ENCODE measurements around the gene HEATR9.

HEATR9 gene

DNA sequence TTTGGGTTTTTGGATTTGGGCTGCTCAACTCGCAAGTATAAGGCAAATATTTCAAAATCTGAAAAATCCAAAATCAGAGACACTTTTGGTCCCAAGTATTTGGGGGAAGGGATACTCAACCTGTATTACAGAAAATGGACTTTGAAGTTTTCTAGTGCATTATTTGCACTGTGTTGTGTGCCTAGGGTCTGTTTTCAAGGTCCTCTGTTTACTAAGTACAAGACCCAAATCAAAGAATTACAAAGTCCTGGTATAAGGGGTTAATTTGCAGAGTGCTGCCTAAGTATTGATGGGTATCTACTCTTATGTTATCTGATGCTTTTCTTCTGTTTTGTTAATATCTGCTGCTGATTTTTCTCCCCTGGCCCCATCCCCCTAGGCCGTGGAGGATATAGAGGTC is 25.0 kb downstream of the HEATR9 start:
- DNase-seq, result no peak
- H3K36me3 ChIP-seq (ENCODE audit: control insufficient read depth, insufficient read depth, low read length), result peaks cover 74% of the 10 kb centered on the region

DNA sequence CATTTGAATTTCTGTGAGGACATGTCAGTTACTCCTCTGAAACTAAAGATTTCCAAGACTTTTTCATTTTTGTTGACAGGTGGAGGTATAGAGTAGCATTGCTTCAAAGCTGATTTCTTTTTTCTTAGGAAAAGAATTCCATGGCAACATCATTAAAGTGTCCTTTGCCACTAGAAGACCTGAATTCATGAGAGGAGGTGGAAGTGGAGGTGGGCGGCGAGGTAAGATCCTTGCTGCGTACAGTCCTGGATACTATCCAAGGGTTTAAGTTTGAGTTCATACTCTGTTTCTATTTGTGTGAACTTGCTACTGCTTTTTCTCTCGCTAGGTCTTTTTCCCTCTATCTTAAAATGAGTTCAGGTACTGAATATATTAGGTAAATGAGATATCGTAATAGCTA is 26.5 kb downstream of the HEATR9 start:
- Histone ChIP-seq H3K27me3 (replicated peaks; ENCODE audit: control insufficient read depth, insufficient read depth, low read length, poor library complexity, severe bottlenecking) (no peaks in the 10 kb centered on the region), H3K9me3 (ENCODE audit: control insufficient read depth, low read length) (no peaks in the 10 kb centered on the region), H3K27ac (ENCODE audit: insufficient read depth, low read length, poor library complexity, severe bottlenecking) (no peak overlapping the region), H3K36me3 (ENCODE audit: control insufficient read depth, insufficient read depth, low read length) (peaks cover 77% of the 10 kb centered on the region), H3K4me1 (ENCODE audit: control insufficient read depth, insufficient read depth, low read length, poor library complexity, severe bottlenecking) (no peaks in the 10 kb centered on the region), H3K4me3 (ENCODE audit: insufficient read depth, low read depth, low read length, poor library complexity, severe bottlenecking) (no peak overlapping the region)
- no peak for DNase-seq

More for the DNA sequence above, 25.0 kb downstream of the HEATR9 start:
- H3K9me3 ChIP-seq (ENCODE audit: control insufficient read depth, low read length), result no peaks in the 10 kb centered on the region
- no peak overlapping the region for H3K4me3 ChIP-seq (ENCODE audit: insufficient read depth, low read depth, low read length, poor library complexity, severe bottlenecking)
- no peaks in the 10 kb centered on the region for H3K4me1 ChIP-seq (ENCODE audit: control insufficient read depth, insufficient read depth, low read length, poor library complexity, severe bottlenecking)
- no peaks in the 10 kb centered on the region for H3K27me3 ChIP-seq (replicated peaks; ENCODE audit: control insufficient read depth, insufficient read depth, low read length, poor library complexity, severe bottlenecking)
- H3K27ac ChIP-seq (ENCODE audit: insufficient read depth, low read length, poor library complexity, severe bottlenecking), result no peak overlapping the region

DNA sequence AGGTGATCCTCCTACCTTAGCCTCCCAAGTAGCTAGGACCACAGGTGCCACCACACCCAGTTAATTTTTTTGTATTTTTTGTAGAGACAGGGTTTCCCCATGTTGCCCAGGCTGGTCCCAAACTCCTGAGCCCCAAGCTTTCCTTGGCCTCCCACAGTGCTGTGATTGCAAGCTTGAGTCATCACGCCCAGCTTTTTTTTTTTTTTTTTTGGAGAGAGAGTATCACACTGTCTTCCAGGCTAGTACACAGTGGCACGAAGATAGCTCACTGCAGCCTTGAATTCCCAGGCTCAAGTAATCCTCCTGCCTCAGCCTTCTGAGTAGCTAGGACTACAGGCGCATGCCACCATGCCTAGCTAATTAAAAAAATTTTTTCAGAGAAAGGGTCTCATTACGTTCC is 27.2 kb downstream of the HEATR9 start:
- H3K4me1 ChIP-seq (ENCODE audit: control insufficient read depth, insufficient read depth, low read length, poor library complexity, severe bottlenecking), result no peaks in the 10 kb centered on the region
- no peak overlapping the region for H3K4me3 ChIP-seq (ENCODE audit: insufficient read depth, low read depth, low read length, poor library complexity, severe bottlenecking)
- no peak for DNase-seq
- H3K27me3 ChIP-seq (replicated peaks; ENCODE audit: control insufficient read depth, insufficient read depth, low read length, poor library complexity, severe bottlenecking), result no peaks in the 10 kb centered on the region
- peaks cover 79% of the 10 kb centered on the region for H3K36me3 ChIP-seq (ENCODE audit: control insufficient read depth, insufficient read depth, low read length)
- no peaks in the 10 kb centered on the region for H3K9me3 ChIP-seq (ENCODE audit: control insufficient read depth, low read length)
- no peak overlapping the region for H3K27ac ChIP-seq (ENCODE audit: insufficient read depth, low read length, poor library complexity, severe bottlenecking)

DNA sequence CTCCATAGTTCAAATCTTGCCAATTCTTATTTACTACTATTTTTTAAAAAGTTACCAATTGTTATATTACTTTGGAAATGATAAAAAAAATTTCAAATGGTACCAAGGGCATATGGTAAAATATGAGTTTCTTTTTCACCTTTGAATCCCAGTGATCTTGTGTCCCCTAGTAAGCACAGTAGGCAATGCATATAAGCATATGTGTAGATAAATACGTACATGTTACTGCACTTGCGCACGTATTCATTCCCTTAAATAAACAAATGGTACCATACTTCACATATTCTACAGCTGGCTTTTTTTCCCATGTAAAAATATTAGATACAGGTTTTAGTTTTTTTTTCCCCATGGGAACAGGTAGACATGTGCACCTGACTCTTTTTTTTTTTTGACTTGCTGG is 27.6 kb downstream of the HEATR9 start:
- Histone ChIP-seq H3K27me3 (replicated peaks; ENCODE audit: control insufficient read depth, insufficient read depth, low read length, poor library complexity, severe bottlenecking) (no peaks in the 10 kb centered on the region), H3K27ac (ENCODE audit: insufficient read depth, low read length, poor library complexity, severe bottlenecking) (no peak overlapping the region), H3K9me3 (ENCODE audit: control insufficient read depth, low read length) (no peaks in the 10 kb centered on the region), H3K4me1 (ENCODE audit: control insufficient read depth, insufficient read depth, low read length, poor library complexity, severe bottlenecking) (no peaks in the 10 kb centered on the region), H3K36me3 (ENCODE audit: control insufficient read depth, insufficient read depth, low read length) (peaks cover 80% of the 10 kb centered on the region), H3K4me3 (ENCODE audit: insufficient read depth, low read depth, low read length, poor library complexity, severe bottlenecking) (no peak overlapping the region)
- DNase-seq, result no peak

DNA sequence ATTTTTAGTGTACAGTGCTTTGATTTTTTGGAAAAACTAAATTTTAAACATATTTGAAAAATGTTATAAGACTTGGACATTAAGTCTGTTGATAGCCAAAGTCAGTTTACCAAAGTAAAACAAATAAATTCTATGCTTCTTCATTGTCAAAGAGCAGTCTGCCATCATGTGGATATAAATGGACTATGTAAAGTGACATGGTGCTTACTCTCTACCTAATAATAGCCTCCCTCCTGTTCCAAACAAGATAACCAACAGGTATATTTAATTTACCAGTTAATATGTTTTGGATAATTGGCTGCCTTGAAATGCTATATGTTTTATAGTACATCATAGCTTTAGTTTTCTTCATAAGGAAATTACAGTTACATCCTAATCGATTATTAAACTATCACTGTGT is 43.5 kb downstream of the HEATR9 start:
- Histone ChIP-seq H3K9me3 (ENCODE audit: control insufficient read depth, low read length) (no peaks in the 10 kb centered on the region), H3K27ac (ENCODE audit: insufficient read depth, low read length, poor library complexity, severe bottlenecking) (no peak overlapping the region), H3K36me3 (ENCODE audit: control insufficient read depth, insufficient read depth, low read length) (peaks cover 53% of the 10 kb centered on the region), H3K4me3 (ENCODE audit: insufficient read depth, low read depth, low read length, poor library complexity, severe bottlenecking) (no peak overlapping the region), H3K4me1 (ENCODE audit: control insufficient read depth, insufficient read depth, low read length, poor library complexity, severe bottlenecking) (no peaks in the 10 kb centered on the region), H3K27me3 (replicated peaks; ENCODE audit: control insufficient read depth, insufficient read depth, low read length, poor library complexity, severe bottlenecking) (no peaks in the 10 kb centered on the region)
- DNase-seq, result no peak

DNA sequence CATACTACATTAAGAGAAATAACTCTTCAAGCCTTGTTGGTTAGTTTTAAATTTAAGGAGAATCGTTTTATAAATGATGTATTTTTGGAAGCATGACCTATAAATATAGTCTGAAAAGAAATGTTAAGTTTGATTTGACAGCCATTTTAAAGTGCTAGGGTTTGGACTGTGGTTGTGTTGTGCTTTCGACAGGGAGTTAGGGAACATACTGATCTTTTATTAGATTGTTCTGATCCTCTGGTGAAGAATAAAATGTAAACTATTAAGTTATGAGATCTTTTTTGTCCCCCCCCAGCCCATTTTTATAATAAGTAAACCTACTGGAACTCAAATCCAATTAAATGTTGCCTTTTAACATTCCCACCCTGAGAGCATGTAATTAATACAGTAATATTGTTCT is 47.4 kb downstream of the HEATR9 start:
- Histone ChIP-seq H3K4me1 (ENCODE audit: control insufficient read depth, insufficient read depth, low read length, poor library complexity, severe bottlenecking) (no peaks in the 10 kb centered on the region), H3K9me3 (ENCODE audit: control insufficient read depth, low read length) (no peaks in the 10 kb centered on the region), H3K36me3 (ENCODE audit: control insufficient read depth, insufficient read depth, low read length) (peaks cover 59% of the 10 kb centered on the region), H3K4me3 (ENCODE audit: insufficient read depth, low read depth, low read length, poor library complexity, severe bottlenecking) (no peak overlapping the region), H3K27me3 (replicated peaks; ENCODE audit: control insufficient read depth, insufficient read depth, low read length, poor library complexity, severe bottlenecking) (no peaks in the 10 kb centered on the region), H3K27ac (ENCODE audit: insufficient read depth, low read length, poor library complexity, severe bottlenecking) (no peak overlapping the region)
- no peak for DNase-seq

DNA sequence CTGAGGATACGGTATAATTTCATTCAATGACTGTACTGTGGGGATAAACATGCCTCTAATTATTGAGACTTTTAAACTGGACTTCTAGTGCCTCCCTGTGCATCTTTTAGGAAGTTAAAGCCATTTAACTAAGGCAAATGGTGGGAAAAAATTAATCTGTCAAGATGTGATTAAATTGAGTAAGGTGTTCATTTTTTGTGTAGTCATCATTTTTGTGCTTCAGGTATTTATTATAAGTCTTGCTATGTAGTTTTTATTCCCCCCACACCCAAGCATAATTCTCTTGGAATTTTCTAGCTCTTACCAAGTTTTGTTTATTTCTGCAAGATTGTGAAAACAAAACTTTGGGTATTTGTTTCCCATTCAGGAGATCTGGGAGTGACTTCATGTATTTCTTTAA is 49.2 kb downstream of the HEATR9 start:
- DNase-seq, result no peak
- H3K27ac ChIP-seq (ENCODE audit: insufficient read depth, low read length, poor library complexity, severe bottlenecking), result no peak overlapping the region
- no peaks in the 10 kb centered on the region for H3K27me3 ChIP-seq (replicated peaks; ENCODE audit: control insufficient read depth, insufficient read depth, low read length, poor library complexity, severe bottlenecking)
- no peak overlapping the region for H3K4me3 ChIP-seq (ENCODE audit: insufficient read depth, low read depth, low read length, poor library complexity, severe bottlenecking)
- H3K4me1 ChIP-seq (ENCODE audit: control insufficient read depth, insufficient read depth, low read length, poor library complexity, severe bottlenecking), result no peaks in the 10 kb centered on the region
- H3K36me3 ChIP-seq (ENCODE audit: control insufficient read depth, insufficient read depth, low read length), result peaks cover 52% of the 10 kb centered on the region
- H3K9me3 ChIP-seq (ENCODE audit: control insufficient read depth, low read length), result no peaks in the 10 kb centered on the region

DNA sequence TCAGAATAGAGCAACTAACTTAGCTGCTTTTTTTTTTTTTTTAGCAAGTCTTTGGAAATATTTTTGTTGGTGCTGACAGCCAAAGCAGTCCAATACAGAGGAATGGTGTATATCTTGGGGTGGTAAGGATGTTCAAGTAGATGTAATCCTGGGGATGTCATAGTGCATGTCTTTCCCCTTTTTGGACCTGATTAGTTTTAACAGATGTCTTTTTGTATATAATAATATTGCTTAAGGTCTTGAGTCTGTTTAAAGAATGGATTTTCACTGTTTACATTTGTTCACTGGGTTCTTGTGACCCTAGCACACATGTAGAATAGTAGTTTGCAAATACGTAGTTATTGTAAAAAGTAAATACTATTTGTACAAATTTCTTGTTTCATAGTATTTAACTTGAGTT is 51.5 kb downstream of the HEATR9 start:
- H3K4me1 ChIP-seq (ENCODE audit: control insufficient read depth, insufficient read depth, low read length, poor library complexity, severe bottlenecking), result peaks cover 2% of the 10 kb centered on the region
- DNase-seq, result no peak
- no peaks in the 10 kb centered on the region for H3K9me3 ChIP-seq (ENCODE audit: control insufficient read depth, low read length)
- H3K27me3 ChIP-seq (replicated peaks; ENCODE audit: control insufficient read depth, insufficient read depth, low read length, poor library complexity, severe bottlenecking), result no peaks in the 10 kb centered on the region
- H3K4me3 ChIP-seq (ENCODE audit: insufficient read depth, low read depth, low read length, poor library complexity, severe bottlenecking), result no peak overlapping the region
- no peak overlapping the region for H3K27ac ChIP-seq (ENCODE audit: insufficient read depth, low read length, poor library complexity, severe bottlenecking)
- peaks cover 34% of the 10 kb centered on the region for H3K36me3 ChIP-seq (ENCODE audit: control insufficient read depth, insufficient read depth, low read length)

DNA sequence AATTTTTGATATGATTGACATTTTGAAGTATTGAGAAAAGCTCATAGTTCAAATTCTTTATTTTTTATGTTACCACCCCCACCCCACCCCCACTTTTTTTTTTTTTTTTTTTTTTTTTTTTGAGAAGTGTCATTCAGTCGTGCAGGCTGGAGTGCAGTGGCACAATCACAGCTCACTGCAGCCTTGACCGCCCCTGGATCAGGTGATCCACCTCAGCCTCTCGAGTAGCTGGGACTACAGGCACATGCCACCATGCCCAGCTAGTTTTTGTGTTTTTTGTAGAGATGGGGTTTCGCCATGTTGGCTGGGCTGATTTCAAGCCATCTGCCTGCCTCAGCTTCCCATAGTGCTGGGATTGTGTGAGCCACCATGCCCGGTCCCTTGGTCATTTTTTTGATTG is 52.0 kb downstream of the HEATR9 start:
- Histone ChIP-seq H3K27ac (ENCODE audit: insufficient read depth, low read length, poor library complexity, severe bottlenecking) (no peak overlapping the region), H3K4me3 (ENCODE audit: insufficient read depth, low read depth, low read length, poor library complexity, severe bottlenecking) (no peak overlapping the region), H3K9me3 (ENCODE audit: control insufficient read depth, low read length) (no peaks in the 10 kb centered on the region), H3K27me3 (replicated peaks; ENCODE audit: control insufficient read depth, insufficient read depth, low read length, poor library complexity, severe bottlenecking) (no peaks in the 10 kb centered on the region), H3K36me3 (ENCODE audit: control insufficient read depth, insufficient read depth, low read length) (peaks cover 33% of the 10 kb centered on the region), H3K4me1 (ENCODE audit: control insufficient read depth, insufficient read depth, low read length, poor library complexity, severe bottlenecking) (peaks cover 5% of the 10 kb centered on the region)
- no peak for DNase-seq

DNA sequence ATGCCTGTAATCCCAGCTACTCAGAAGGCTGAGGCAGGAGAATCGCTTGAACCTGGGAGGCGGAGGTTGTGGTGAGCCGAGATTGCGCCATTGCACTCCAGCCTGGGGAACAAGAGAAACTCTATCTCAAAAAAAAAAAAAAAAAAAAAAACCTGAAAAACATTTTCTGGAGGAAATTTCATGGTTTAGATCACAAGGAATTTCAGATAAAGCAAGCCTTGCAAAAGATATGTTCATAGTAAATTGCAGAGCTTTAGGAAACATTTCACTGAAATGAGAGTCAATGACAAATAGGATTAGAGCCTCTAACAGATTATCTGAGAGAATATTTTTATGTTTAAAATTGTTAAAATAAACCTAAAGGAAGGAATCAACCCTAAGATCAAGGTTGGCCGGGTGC is 56.2 kb downstream of the HEATR9 start:
- H3K27me3 ChIP-seq (replicated peaks; ENCODE audit: control insufficient read depth, insufficient read depth, low read length, poor library complexity, severe bottlenecking), result no peaks in the 10 kb centered on the region
- H3K9me3 ChIP-seq (ENCODE audit: control insufficient read depth, low read length), result no peaks in the 10 kb centered on the region
- peaks cover 8% of the 10 kb centered on the region for H3K36me3 ChIP-seq (ENCODE audit: control insufficient read depth, insufficient read depth, low read length)
- no peak overlapping the region for H3K27ac ChIP-seq (ENCODE audit: insufficient read depth, low read length, poor library complexity, severe bottlenecking)
- H3K4me1 ChIP-seq (ENCODE audit: control insufficient read depth, insufficient read depth, low read length, poor library complexity, severe bottlenecking), result peaks cover 18% of the 10 kb centered on the region
- no peak overlapping the region for H3K4me3 ChIP-seq (ENCODE audit: insufficient read depth, low read depth, low read length, poor library complexity, severe bottlenecking)
- no peak for DNase-seq

DNA sequence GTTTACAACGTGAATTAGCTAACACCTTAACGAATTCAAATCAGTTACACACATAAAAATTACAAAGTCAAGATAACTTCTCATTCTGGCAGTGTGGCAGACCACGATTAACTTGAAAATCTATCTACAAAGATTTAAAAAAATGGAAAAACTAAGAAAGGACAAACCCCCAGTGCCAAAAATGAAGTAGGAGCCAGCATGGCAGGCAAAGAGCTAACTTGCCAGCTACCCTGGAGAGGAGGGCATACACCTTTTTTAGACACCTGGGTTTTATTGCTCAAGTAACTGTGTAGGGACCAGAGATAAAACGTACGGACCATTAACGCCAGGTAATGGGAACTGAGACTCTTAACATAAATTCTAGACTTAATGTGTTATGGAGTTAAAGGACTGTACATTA is 56.9 kb downstream of the HEATR9 start:
- peaks cover 8% of the 10 kb centered on the region for H3K36me3 ChIP-seq (ENCODE audit: control insufficient read depth, insufficient read depth, low read length)
- no peak for DNase-seq
- H3K9me3 ChIP-seq (ENCODE audit: control insufficient read depth, low read length), result no peaks in the 10 kb centered on the region
- no peak overlapping the region for H3K27ac ChIP-seq (ENCODE audit: insufficient read depth, low read length, poor library complexity, severe bottlenecking)
- H3K4me1 ChIP-seq (ENCODE audit: control insufficient read depth, insufficient read depth, low read length, poor library complexity, severe bottlenecking), result peaks cover 18% of the 10 kb centered on the region
- H3K27me3 ChIP-seq (replicated peaks; ENCODE audit: control insufficient read depth, insufficient read depth, low read length, poor library complexity, severe bottlenecking), result no peaks in the 10 kb centered on the region
- H3K4me3 ChIP-seq (ENCODE audit: insufficient read depth, low read depth, low read length, poor library complexity, severe bottlenecking), result no peak overlapping the region
